Gastroesophageal sphincter (tissue), 3 donors: Measurements from ENCODE around the gene PSMA5.

Experiments
- POLR2A ChIP-seq, 2 donors: fragments of 450-650 bp; IDR thresholded peaks; one replicate each; pipeline ENCODE4 v1.6.1; 2017; ENCODE audit warnings: antibody characterized with exemption in 2 of 2, mild to moderate bottlenecking in 2 of 2, moderate library complexity in 1 of 2
- POLR2AphosphoS5 ChIP-seq: sonication (generic); formaldehyde crosslinking; IDR thresholded peaks from one replicate; pipeline ENCODE4 v1.6.1; 2017; ENCODE audit warnings: antibody characterized with exemption
- TF ChIP-seq, protein P1 (sequence below), 4 experiments: fragments of 200-600 bp in 2 of 4; fragments of 450-650 bp in 2 of 4; sonication (generic) in 1 of 4; IDR thresholded peaks; one replicate each; pipeline ENCODE4 v1.5.1; 2017 to 2019; ENCODE audit warnings: antibody characterized with exemption in 4 of 4, mild to moderate bottlenecking in 2 of 4, moderate library complexity in 2 of 4

- TF ChIP-seq, protein P1, sequence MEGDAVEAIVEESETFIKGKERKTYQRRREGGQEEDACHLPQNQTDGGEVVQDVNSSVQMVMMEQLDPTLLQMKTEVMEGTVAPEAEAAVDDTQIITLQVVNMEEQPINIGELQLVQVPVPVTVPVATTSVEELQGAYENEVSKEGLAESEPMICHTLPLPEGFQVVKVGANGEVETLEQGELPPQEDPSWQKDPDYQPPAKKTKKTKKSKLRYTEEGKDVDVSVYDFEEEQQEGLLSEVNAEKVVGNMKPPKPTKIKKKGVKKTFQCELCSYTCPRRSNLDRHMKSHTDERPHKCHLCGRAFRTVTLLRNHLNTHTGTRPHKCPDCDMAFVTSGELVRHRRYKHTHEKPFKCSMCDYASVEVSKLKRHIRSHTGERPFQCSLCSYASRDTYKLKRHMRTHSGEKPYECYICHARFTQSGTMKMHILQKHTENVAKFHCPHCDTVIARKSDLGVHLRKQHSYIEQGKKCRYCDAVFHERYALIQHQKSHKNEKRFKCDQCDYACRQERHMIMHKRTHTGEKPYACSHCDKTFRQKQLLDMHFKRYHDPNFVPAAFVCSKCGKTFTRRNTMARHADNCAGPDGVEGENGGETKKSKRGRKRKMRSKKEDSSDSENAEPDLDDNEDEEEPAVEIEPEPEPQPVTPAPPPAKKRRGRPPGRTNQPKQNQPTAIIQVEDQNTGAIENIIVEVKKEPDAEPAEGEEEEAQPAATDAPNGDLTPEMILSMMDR (IDR thresholded peaks at IDR 0.05): no peak
- TF ChIP-seq POLR2A (IDR thresholded peaks at IDR 0.05): no peak
- peak; percentile 83 for TF ChIP-seq POLR2AphosphoS5
Measured at GRCh38 chr1:109371341-109371739, 54.9 kb downstream of the PSMA5 start.
